ENCODE data around the gene PER2.
"Not testable (repeated sequence)": the region's sequence is repeated elsewhere in the genome, so short reads cannot be mapped to it uniquely, and the experiment has no call there.

PER2 gene

GRCh38 chr2:238286551-238286950, 1.9 kb downstream of the PER2 start:
- no peak for DNase-seq

- DNase-seq: no peak
Measured at GRCh38 chr2:238286095-238286494, 2.3 kb downstream of the PER2 start.

- DNase-seq: no peak
Measured at GRCh38 chr2:238285653-238286082, 2.7 kb downstream of the PER2 start.

GRCh38 chr2:238284802-238285515, 3.5 kb downstream of the PER2 start:
- no peak for DNase-seq

- no peak for DNase-seq
Measured at GRCh38 chr2:238282861-238283738, 5.3 kb downstream of the PER2 start.

GRCh38 chr2:238281826-238282480, 6.5 kb downstream of the PER2 start:
- no peak for DNase-seq

GRCh38 chr2:238280083-238280825, 8.2 kb downstream of the PER2 start:
- no peak for DNase-seq

- DNase-seq: no peak
Measured at GRCh38 chr2:238279324-238279682, 9.1 kb downstream of the PER2 start.

GRCh38 chr2:238278626-238279323, 9.6 kb downstream of the PER2 start:
- no peak for DNase-seq

GRCh38 chr2:238277695-238278094, 10.7 kb downstream of the PER2 start:
- no peak for DNase-seq

- DNase-seq: no peak
Measured at GRCh38 chr2:238274152-238274865, 14.1 kb downstream of the PER2 start.

- not testable (repeated sequence) for DNase-seq
Measured at GRCh38 chr2:238273433-238273832, 15.0 kb downstream of the PER2 start.

- DNase-seq: no peak
Measured at GRCh38 chr2:238272156-238272555, 16.3 kb downstream of the PER2 start.

GRCh38 chr2:238271686-238272085, 16.7 kb downstream of the PER2 start:
- DNase-seq: not testable (repeated sequence)

- DNase-seq: no peak
Measured at GRCh38 chr2:238271061-238271554, 17.3 kb downstream of the PER2 start.

- no peak for DNase-seq
Measured at GRCh38 chr2:238270606-238271005, 17.8 kb downstream of the PER2 start.

- no peak for DNase-seq
Measured at GRCh38 chr2:238269741-238270140, 18.7 kb downstream of the PER2 start.

GRCh38 chr2:238267884-238268680, 20.3 kb downstream of the PER2 start:
- DNase-seq: no peak

GRCh38 chr2:238267341-238267710, 21.1 kb downstream of the PER2 start:
- DNase-seq: no peak

- no peak for DNase-seq
Measured at GRCh38 chr2:238265605-238266004, 22.8 kb downstream of the PER2 start.

GRCh38 chr2:238264072-238264460, 24.3 kb downstream of the PER2 start:
- DNase-seq: no peak

Measured in NCI-H345 (cell line).